ENCODE measurements around the gene TCHP.

The TCHP gene

DNA sequence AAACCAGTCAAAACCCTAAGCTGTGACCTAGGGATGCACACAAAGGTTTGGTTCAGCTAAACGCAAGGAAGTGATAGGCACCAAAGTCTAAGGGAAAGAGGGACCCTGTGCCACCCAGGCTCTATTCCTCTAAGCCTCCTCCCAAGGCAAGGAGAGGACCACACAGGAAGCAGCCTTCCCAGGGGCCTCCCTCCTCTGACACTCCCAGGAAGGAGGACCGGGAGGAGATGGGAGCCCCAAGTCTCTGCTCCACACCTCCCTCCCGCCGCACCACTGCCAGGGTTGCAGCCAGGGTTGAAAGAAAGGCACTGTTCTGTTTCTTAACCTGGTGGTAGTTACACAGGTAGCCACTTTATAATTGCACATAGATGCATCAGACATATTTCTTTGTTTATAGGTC, 21.9 kb downstream of the TCHP start:
- Histone ChIP-seq H3K4me1 (no peaks in the 10 kb centered on the region), H3K27ac (no peak overlapping the region), H3K36me3 (peaks cover 6 to 87% (median 46%) of the 10 kb centered on the region in 3 donors), H3K27me3 (no peaks in the 10 kb centered on the region), H3K4me3 (no peak overlapping the region), H3K9me3 (no peaks in the 10 kb centered on the region)
- TF ChIP-seq, protein P1, sequence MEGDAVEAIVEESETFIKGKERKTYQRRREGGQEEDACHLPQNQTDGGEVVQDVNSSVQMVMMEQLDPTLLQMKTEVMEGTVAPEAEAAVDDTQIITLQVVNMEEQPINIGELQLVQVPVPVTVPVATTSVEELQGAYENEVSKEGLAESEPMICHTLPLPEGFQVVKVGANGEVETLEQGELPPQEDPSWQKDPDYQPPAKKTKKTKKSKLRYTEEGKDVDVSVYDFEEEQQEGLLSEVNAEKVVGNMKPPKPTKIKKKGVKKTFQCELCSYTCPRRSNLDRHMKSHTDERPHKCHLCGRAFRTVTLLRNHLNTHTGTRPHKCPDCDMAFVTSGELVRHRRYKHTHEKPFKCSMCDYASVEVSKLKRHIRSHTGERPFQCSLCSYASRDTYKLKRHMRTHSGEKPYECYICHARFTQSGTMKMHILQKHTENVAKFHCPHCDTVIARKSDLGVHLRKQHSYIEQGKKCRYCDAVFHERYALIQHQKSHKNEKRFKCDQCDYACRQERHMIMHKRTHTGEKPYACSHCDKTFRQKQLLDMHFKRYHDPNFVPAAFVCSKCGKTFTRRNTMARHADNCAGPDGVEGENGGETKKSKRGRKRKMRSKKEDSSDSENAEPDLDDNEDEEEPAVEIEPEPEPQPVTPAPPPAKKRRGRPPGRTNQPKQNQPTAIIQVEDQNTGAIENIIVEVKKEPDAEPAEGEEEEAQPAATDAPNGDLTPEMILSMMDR (IDR thresholded peaks at IDR 0.05), result no peak
- no peak for DNase-seq
- intact Hi-C loops (cut with DNase I; ENCODE audit: low total_unique reads), result no loop called here

DNA sequence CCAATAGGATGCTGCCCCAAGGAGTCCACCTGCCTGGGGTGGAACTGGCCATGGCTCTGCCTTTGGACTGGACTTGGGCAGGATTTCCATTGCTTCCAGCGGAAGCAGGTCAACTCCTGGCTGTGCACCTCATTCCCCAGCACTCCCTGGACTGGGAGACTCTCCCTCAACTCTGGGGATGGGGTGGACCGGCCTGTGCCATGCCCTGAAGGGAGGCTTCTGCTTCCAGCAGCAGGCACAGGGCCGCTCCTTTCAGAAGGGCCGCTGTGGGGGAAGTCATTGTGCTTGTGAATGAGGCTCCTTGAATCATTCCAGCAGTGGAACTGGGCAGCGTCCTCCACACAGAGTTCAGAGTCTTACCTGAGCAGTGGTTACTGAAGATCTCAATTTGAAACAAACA, 23.0 kb downstream of the TCHP start:
- Histone ChIP-seq H3K36me3 (peaks cover 3 to 82% (median 37%) of the 10 kb centered on the region in 3 donors), H3K4me1 (no peaks in the 10 kb centered on the region), H3K27me3 (no peaks in the 10 kb centered on the region), H3K27ac (no peak overlapping the region), H3K9me3 (no peaks in the 10 kb centered on the region), H3K4me3 (no peak overlapping the region)
- intact Hi-C loops (cut with DNase I; ENCODE audit: low total_unique reads), result no loop called here
- peak in 1 of 2 donors; percentile 44 for DNase-seq
- TF ChIP-seq, protein P1 (IDR thresholded peaks at IDR 0.05), result no peak

DNA sequence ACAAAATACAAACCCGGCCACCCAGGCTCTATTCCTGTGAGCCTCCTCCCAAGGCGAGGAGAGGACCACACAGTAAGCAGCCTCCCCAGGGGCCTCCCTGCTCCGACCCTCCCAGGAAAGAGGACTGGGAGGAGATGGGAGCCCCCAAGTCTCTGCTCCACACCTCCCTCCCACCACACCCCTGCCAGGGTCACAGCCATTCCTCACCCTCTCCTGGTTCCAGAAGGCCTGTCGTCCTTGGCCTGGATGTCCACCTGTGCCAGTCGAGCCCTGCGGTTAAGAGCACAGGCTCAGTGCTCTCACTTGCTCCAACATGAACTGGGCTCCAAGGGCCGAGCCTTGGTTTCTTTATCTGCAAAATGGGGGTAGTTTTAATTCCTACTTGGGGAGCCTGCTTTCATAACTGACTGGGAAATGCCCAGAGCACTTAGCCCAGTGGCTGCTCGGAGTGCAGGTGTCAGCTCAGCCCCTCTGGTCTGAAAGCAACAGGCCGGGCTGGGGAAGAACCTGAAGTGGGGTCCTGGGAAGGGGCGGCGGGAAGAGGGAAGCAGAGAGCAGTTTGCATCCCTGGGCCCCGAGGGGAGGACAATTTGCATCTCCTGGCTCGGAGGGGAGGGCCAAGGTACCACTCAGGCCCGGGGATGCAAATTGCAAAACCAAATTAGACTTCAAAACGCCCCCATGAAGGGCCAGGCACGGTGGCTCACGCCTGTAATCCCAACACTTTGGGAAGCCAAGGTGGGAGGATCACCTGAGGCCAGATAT, 23.6 kb downstream of the TCHP start:
- no peak overlapping the region for H3K27ac ChIP-seq
- intact Hi-C loops (cut with DNase I; ENCODE audit: low total_unique reads), result no loop called here
- H3K36me3 ChIP-seq, result peaks cover 4 to 82% (median 33%) of the 10 kb centered on the region in 3 donors
- no peaks in the 10 kb centered on the region for H3K9me3 ChIP-seq
- TF ChIP-seq, protein P1 (IDR thresholded peaks at IDR 0.05), result no peak
- H3K4me3 ChIP-seq, result no peak overlapping the region
- H3K27me3 ChIP-seq, result no peaks in the 10 kb centered on the region
- no peak for DNase-seq
- H3K4me1 ChIP-seq, result no peaks in the 10 kb centered on the region

DNA sequence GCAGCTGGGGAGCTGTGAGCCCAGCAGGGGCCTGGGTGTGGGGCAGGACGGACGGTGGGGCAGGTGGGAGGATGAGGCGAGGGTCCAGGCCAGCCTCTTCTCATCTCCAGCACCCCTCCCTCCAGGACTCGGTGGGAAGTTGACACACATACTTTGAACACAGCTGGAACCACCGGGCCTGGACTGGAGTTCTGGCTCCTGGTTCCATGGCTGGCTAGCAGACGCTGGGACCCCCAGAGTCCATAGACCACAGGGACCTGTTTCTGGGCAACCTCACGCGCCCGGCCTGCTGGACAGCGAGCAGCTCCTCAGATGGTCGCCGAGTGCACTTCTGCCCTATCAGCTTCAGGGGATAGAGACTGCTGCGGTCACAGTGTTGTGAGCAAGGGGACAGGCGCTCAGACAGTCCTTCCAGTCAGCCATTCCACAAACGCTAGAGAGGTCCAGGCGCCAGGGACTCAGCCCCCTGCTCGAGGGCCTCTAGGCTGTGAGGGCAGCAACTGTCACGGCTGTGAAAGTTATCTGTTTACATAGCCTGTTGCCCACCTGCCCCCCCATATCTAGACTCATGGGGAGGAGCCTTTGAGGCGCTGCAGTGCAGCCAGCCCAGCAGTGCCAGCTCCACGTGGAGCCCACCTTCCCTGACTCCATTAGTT, 25.2 kb downstream of the TCHP start:
- H3K4me3 ChIP-seq, result no peak overlapping the region
- H3K27me3 ChIP-seq, result no peaks in the 10 kb centered on the region
- peaks cover 4 to 82% (median 16%) of the 10 kb centered on the region in 3 donors for H3K36me3 ChIP-seq
- intact Hi-C loops (cut with DNase I; ENCODE audit: low total_unique reads), result no loop called here
- no peaks in the 10 kb centered on the region for H3K9me3 ChIP-seq
- TF ChIP-seq, protein P1 (IDR thresholded peaks at IDR 0.05), result no peak
- no peak overlapping the region for H3K27ac ChIP-seq
- DNase-seq, result no peak
- no peaks in the 10 kb centered on the region for H3K4me1 ChIP-seq

DNA sequence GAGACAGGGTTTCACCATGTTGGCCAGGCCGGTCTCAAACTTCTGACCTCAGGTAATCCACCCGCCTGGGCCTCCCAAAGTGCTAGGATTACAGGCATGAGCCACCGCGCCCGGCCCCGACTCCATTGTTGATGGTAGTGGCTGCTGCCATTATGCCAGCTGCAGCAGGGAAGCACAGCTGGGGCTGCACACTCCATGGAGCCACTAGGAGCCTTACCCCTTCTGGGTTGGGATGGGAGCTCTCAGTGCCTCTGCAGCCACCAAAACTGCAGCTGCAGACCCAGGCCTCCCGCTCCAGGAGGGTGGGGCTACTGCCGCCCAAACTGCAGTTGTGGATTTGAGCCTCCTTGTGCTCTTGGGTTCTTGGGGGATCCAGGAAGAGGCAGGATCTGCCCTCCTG, 25.9 kb downstream of the TCHP start:
- TF ChIP-seq, protein P1 (IDR thresholded peaks at IDR 0.05), result no peak
- DNase-seq, result no peak
- Histone ChIP-seq H3K4me1 (no peaks in the 10 kb centered on the region), H3K27me3 (no peaks in the 10 kb centered on the region), H3K9me3 (no peaks in the 10 kb centered on the region), H3K4me3 (no peak overlapping the region), H3K27ac (no peak overlapping the region), H3K36me3 (peaks cover 9 to 82% (median 14%) of the 10 kb centered on the region in 3 donors)
- intact Hi-C loops (cut with DNase I; ENCODE audit: low total_unique reads), result no loop called here
